NCI-H2227 treated with DMSO at 0.1 percent for 48 hours (cell line): ENCODE measurements around the gene ARHGEF40.
"Not testable (repeated sequence)": the region's sequence is repeated elsewhere in the genome, so short reads cannot be mapped to it uniquely, and the experiment has no call there.

Source experiments
- DNase-seq: peaks from one replicate; lab custom pipeline; 2025; lab: John Stamatoyannopoulos, UW

ARHGEF40 gene

GRCh38 chr14:21039585-21040369 lies 30.3 kb upstream of the ARHGEF40 start:
- DNase-seq = peak; percentile 71

GRCh38 chr14:21040370-21040925 lies 29.7 kb upstream of the ARHGEF40 start:
- DNase-seq = no peak

DNA sequence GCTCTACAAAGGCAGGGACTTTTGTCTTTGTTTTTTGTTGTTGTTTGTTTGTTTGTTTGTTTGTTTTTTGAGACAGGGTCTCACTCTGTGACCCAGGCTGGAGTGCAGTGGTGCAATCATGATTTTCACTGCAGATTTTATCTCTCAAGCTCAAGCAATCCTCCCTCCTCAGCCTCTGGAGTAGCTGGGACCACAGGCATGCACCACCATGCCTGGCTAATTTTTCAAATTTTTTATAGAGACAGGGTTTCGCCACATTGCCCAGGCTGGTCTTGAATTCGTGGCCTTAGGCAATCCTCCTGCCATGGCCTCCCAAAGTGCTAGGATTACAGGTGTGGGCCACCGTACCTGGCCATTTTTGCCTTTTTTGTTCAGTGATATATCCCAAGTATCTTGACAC lies 29.2 kb upstream of the ARHGEF40 start:
- DNase-seq = not testable (repeated sequence)

DNA sequence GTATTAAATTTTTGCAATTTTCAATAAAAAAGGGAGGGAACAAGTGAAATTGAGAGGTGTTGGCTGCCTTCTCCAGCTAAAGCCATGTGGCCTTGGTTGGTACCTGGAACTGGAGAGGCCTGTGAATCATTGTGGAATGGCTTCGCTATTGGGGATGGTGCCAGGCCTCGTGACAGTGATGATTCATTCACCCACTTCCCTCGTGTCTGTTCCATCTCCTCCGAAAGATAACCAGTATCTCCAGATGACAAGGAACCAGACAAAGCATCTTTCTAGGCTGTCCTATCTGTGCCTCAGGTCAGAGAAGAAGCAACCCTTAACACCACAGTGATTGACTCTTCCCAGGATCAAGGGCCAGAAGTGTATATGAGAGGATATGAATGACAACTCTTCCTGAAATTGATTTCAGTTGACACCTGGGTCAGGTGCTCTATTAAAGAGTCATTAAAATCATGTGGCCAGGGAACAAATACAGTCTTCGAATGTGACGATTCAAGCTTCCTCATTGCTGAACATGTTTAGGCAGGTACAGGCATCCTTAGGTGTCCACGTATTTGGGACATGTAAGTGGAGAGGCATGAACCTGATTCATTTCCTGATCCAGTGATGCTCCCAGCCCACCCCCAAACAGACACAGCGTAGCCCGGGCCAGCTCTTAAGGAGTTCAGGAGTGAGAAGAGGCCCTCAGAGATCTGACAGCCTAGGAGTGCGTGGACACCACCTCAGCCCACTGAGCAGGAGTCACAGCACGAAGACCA lies 28.2 kb upstream of the ARHGEF40 start, which contains the start of gene RNASE7:
RNASE7 (plus strand) TSS at position 687 of the 758 bp plus-strand sequence. CDS start 631 bp downstream, outside the sequence.
- no peak for DNase-seq

GRCh38 chr14:21042918-21043317 lies 27.2 kb upstream of the ARHGEF40 start:
- DNase-seq = no peak

DNA sequence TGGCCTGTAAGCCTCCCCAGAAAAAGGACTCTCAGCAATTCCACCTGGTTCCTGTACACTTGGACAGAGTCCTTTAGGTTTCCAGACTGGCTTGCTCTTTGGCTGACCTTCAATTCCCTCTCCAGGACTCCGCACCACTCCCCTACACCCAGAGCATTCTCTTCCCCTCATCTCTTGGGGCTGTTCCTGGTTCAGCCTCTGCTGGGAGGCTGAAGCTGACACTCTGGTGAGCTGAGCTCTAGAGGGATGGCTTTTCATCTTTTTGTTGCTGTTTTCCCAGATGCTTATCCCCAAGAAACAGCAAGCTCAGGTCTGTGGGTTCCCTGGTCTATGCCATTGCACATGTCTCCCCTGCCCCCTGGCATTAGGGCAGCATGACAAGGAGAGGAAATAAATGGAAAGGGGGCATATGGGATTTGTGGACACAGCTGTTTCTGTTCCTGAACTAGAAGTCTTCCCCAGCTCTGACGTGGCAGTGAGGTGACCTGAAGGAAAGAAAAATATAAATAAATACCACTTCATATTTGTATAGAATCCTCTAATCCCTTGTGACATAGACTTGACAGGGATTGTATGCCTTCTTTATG lies 26.6 kb upstream of the ARHGEF40 start:
- DNase-seq = no peak

- DNase-seq = no peak
These were observed 26.0 kb upstream of the ARHGEF40 start for GRCh38 chr14:21043974-21044618.

- DNase-seq = no peak
These were observed 22.7 kb upstream of the ARHGEF40 start for GRCh38 chr14:21047378-21047781.

- DNase-seq = no peak
These were observed 21.5 kb upstream of the ARHGEF40 start for GRCh38 chr14:21048638-21049037.

DNA sequence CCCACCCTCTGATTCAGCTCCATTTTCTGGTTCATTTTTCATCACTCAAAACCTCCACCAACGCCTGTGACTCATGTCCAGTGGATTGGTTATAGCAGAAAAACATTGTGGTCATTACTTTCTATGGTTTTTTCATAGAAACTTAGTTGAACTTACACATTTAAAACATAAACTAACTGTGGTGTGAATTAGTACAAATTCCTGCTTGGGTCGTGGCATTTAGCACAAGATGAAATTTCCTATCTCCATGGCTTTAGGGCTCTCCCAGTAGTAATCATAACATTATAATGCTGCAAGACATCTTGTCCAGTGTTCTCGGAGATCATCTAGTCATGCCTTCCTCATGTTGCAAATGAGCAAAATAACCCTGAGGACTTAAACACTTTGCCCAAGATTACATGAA lies 20.8 kb upstream of the ARHGEF40 start:
- no peak for DNase-seq

GRCh38 chr14:21050597-21050996 lies 19.5 kb upstream of the ARHGEF40 start:
- no peak for DNase-seq

DNA sequence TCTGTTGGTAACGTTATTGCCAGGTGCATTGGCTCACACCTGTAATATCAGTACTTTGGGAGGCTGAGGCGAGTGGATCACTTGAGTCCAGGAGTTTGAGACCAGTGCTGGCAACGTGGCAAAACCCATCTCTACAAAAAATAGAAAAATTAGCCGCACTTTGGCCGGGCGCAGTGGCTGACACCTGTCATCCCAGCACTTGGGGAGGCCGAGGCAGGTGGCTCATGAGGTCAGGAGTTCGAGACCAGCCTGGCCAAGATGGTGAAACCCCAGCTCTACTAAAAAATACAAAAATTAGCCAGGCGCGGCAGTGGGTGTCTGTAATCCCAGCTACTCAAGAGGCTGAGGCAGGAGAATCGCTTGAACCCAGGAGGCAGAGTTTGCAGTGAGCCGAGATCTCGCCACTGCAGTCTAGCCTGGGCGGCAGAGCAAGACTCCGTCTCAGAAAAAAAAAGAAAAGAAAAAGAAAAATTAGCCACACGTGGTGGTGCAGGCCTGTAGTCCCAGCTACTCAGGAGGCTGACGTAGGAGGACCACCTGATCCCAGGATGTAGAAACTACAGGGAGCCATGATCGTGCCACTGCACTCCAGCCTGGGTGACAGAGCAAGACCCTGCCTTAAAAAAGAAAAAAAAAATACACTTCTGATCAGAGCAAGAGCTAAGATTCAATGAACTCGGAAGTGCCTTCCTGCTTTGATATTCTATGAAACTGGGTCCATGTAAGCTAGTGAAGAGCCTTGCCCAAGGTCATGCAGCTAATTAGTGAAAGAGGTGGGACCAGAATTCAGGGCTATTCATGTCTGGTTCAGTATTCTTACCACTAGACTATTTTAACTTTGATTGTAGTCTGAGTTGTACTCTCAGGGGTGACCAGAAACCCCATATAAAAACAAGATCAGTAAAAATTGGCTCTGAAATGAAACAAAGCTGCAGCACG lies 16.7 kb upstream of the ARHGEF40 start:
- DNase-seq = no peak

- no peak for DNase-seq
These were observed 15.9 kb upstream of the ARHGEF40 start for GRCh38 chr14:21054123-21054767.

DNA sequence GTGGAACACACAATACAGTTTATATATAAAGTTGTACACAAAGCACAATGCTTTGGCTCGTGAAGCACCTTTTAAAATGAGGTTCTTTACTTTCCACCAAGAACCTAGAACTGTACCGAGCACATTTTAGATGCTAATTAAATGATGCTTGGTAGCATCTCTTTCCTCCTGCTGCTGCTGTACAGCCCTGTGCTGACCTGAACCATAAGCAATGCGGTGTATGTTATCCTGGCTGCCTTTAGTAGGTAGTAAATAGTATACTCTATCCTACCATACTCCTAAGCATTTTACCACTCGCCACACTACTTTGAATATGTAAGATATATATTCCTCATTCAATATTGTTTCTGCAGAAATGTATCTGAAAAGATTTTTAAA lies 15.3 kb upstream of the ARHGEF40 start:
- no peak for DNase-seq

DNA sequence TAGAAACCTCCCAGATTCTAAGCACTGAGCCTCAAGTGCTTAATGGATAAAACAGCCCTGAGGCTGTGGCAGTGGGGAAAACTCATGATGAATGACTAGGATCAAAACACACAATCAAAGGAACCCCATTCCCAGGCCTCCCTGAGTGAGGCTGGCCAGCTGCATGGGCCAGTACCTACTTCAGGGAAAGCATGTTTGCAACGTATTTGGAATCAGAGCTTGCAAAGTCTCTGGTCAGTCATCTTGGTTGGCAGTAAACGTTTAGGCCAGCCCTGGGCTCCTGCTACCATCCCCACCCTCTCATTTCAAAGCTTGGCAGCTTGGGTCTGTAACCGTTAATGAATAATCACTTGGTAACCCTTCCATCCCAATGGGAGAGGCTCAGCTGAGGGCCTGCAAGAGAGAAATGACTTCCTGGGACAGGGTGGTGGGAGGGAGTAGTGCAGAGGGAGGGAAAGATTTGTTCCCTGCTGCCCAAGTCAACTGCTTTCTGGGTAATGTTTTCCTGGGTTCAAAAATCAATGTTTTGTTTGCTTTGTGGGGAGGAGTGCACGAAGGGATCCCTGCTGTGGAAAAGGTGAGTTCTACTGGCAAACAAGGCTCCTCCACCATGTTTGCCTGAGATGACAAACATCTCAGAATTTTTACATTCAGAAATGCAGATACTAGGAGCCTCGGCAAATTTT lies 14.5 kb upstream of the ARHGEF40 start:
- DNase-seq = no peak

- no peak for DNase-seq
These were observed 13.5 kb upstream of the ARHGEF40 start for GRCh38 chr14:21056520-21057163.

DNA sequence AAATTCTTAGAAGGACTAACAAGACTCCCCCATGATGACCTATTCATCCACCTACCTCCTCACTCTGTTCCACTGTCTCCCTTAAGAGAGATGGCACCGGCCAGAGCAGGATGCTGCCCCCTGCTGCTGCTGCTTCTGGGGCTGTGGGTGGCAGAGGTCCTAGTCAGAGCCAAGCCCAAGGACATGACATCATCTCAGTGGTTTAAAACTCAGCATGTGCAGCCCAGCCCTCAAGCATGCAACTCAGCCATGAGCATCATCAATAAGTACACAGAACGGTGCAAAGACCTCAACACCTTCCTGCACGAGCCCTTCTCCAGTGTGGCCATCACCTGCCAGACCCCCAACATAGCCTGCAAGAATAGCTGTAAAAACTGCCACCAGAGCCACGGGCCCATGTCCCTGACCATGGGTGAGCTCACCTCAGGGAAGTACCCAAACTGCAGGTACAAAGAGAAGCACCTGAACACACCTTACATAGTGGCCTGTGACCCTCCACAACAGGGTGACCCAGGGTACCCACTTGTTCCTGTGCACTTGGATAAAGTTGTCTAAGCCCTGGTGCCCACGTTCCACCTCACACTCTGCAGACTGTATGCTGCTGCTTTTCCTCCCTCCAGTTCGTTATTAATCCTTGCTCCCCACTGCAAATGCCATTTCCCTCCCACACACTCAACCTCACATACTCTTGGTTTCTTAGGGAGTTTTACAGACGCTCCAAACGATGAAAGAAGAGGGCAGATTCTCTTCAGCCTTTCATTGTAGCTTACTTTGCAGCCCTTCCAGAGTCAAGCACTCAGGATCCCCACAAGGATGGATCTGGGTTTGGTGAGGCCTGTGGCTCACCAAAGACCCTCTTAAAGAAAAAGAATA lies 12.1 kb upstream of the ARHGEF40 start, which contains the start of gene RNASE8:
RNASE8 (plus strand) TSS at position 20 of the 873 bp plus-strand sequence; CDS start at position 91, 71 bp downstream.
- no peak for DNase-seq

- no peak for DNase-seq
These were observed 11.2 kb upstream of the ARHGEF40 start for GRCh38 chr14:21058903-21059302.
